ENCODE results near the gene GNGT1. TPM values are rescaled to one million over a fixed set of nuclear protein-coding genes. Genes with fewer than 3 reads are reported as not detected.

GNGT1 gene
- polyA plus RNA-seq, 1 donor (not counting 4 experiments of a cell fraction or from before 2014, with no cell fraction given) = not detected

GRCh38 chr7:93862651-93863050 is 43.7 kb upstream of the GNGT1 start:
- peak overlapping the region; percentile 52 for H2AFZ ChIP-seq (ENCODE audit: control insufficient read depth, low read length)
- dilution Hi-C loops (cut with MboI; ENCODE audit: extremely low pct_ligation_motif_present, low sequenced_read_pairs) = no loop called here
- DNase-seq (ENCODE audit: low read depth, low spot score) (no peak), FAIRE-seq (peak; percentile 90)
- H3K79me2 ChIP-seq (ENCODE audit: control insufficient read depth, insufficient read depth, low read length) = no peaks in the 10 kb centered on the region
- H3K9me3 ChIP-seq (ENCODE audit: control insufficient read depth, low read depth, low read length) = no peaks in the 10 kb centered on the region
- H3K36me3 ChIP-seq (ENCODE audit: control insufficient read depth in 2 of 2, extremely low read depth in 1 of 2, insufficient read depth in 2 of 2, low read length in 2 of 2) = no peaks in the 10 kb centered on the region
- TF ChIP-seq EZH2 (IDR thresholded peaks at IDR 0.05; ENCODE audit: low read length) = no peak
- TF ChIP-seq, protein P1, sequence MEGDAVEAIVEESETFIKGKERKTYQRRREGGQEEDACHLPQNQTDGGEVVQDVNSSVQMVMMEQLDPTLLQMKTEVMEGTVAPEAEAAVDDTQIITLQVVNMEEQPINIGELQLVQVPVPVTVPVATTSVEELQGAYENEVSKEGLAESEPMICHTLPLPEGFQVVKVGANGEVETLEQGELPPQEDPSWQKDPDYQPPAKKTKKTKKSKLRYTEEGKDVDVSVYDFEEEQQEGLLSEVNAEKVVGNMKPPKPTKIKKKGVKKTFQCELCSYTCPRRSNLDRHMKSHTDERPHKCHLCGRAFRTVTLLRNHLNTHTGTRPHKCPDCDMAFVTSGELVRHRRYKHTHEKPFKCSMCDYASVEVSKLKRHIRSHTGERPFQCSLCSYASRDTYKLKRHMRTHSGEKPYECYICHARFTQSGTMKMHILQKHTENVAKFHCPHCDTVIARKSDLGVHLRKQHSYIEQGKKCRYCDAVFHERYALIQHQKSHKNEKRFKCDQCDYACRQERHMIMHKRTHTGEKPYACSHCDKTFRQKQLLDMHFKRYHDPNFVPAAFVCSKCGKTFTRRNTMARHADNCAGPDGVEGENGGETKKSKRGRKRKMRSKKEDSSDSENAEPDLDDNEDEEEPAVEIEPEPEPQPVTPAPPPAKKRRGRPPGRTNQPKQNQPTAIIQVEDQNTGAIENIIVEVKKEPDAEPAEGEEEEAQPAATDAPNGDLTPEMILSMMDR (optimal IDR thresholded peaks at IDR 0.05 in 1 of 3, IDR thresholded peaks at IDR 0.05 in 1 of 3, conservative IDR thresholded peaks at IDR 0.05 in 1 of 3; ENCODE audit: extremely low read depth in 1 of 3, insufficient read depth in 2 of 3, low read length in 3 of 3) = no peak
- peak overlapping the region; percentile 20 for H3K4me2 ChIP-seq (ENCODE audit: control insufficient read depth, extremely low read depth, insufficient read depth, low read depth, low read length)
- peak overlapping the region; percentile 17 for H3K27ac ChIP-seq (ENCODE audit: control insufficient read depth, insufficient read depth, low read length)
- no peaks in the 10 kb centered on the region for H3K9me1 ChIP-seq (ENCODE audit: control insufficient read depth, extremely low read depth, insufficient read depth, low read length)
- H3K27me3 ChIP-seq (ENCODE audit: control insufficient read depth, extremely low read depth, insufficient read depth, low read length) = no peaks in the 10 kb centered on the region
- no peaks in the 10 kb centered on the region for H4K20me1 ChIP-seq (ENCODE audit: control insufficient read depth, extremely low read depth, insufficient read depth, low read length)
- H3K4me3 ChIP-seq (ENCODE audit: control insufficient read depth in 2 of 3, extremely low read depth in 1 of 3, insufficient read depth in 2 of 3, low read depth in 1 of 3, low read length in 3 of 3) = peak overlapping the region in 1 of 3 experiments; percentile 23
- peaks cover 35% of the 10 kb centered on the region for H3K4me1 ChIP-seq (ENCODE audit: control insufficient read depth, extremely low read depth, insufficient read depth, low read length)
- no peak overlapping the region for H3K9ac ChIP-seq (ENCODE audit: control insufficient read depth, extremely low read depth, insufficient read depth, low read length)

- Histone ChIP-seq H3K9me3 (ENCODE audit: control insufficient read depth, low read depth, low read length) (no peaks in the 10 kb centered on the region), H3K4me2 (ENCODE audit: control insufficient read depth, extremely low read depth, insufficient read depth, low read depth, low read length) (no peak overlapping the region), H3K4me3 (ENCODE audit: control insufficient read depth in 2 of 3, extremely low read depth in 1 of 3, insufficient read depth in 2 of 3, low read depth in 1 of 3, low read length in 3 of 3) (no peak overlapping the region), H3K4me1 (ENCODE audit: control insufficient read depth, extremely low read depth, insufficient read depth, low read length) (peaks cover 11% of the 10 kb centered on the region), H3K9me1 (ENCODE audit: control insufficient read depth, extremely low read depth, insufficient read depth, low read length) (no peaks in the 10 kb centered on the region), H3K79me2 (ENCODE audit: control insufficient read depth, insufficient read depth, low read length) (no peaks in the 10 kb centered on the region), H4K20me1 (ENCODE audit: control insufficient read depth, extremely low read depth, insufficient read depth, low read length) (no peaks in the 10 kb centered on the region), H2AFZ (ENCODE audit: control insufficient read depth, low read length) (no peak overlapping the region), H3K36me3 (ENCODE audit: control insufficient read depth in 2 of 2, extremely low read depth in 1 of 2, insufficient read depth in 2 of 2, low read length in 2 of 2) (no peaks in the 10 kb centered on the region), H3K27ac (ENCODE audit: control insufficient read depth, insufficient read depth, low read length) (no peak overlapping the region), H3K27me3 (ENCODE audit: control insufficient read depth, extremely low read depth, insufficient read depth, low read length) (no peaks in the 10 kb centered on the region), H3K9ac (ENCODE audit: control insufficient read depth, extremely low read depth, insufficient read depth, low read length) (no peak overlapping the region)
- TF ChIP-seq EZH2 (IDR thresholded peaks at IDR 0.05; ENCODE audit: low read length) = no peak
- TF ChIP-seq, protein P1 (optimal IDR thresholded peaks at IDR 0.05 in 1 of 3, IDR thresholded peaks at IDR 0.05 in 1 of 3, conservative IDR thresholded peaks at IDR 0.05 in 1 of 3; ENCODE audit: extremely low read depth in 1 of 3, insufficient read depth in 2 of 3, low read length in 3 of 3) = no peak
- FAIRE-seq (no peak), DNase-seq (ENCODE audit: low read depth, low spot score) (no peak)
- dilution Hi-C loops (cut with MboI; ENCODE audit: extremely low pct_ligation_motif_present, low sequenced_read_pairs) = no loop called here
Measured at GRCh38 chr7:93866886-93867285, 39.5 kb upstream of the GNGT1 start.

All from keratinocyte (primary cell).